HepG2 (cell line): ENCODE data around the gene CST2. TPM values are rescaled to one million over a fixed set of nuclear protein-coding genes. Genes with fewer than 3 reads are reported as not detected.

Experiments
- ATAC-seq: fragments of 200-7000 bp; cut with Tn5 transposase; 3 replicates; pipeline ENCODE4 v1.9.1; 2020; ENCODE audit warnings: mild to moderate bottlenecking, moderate library complexity
- BruUV-seq: library from RNA; stranded (reverse); fragments of 400-500 nt; replicated peaks from 2 replicates; lab custom pipeline; 2021; lab: Mats Ljungman, UMichigan
- CTCF ChIA-PET: fragments of 300-600 bp; formaldehyde crosslinking; extraction: SDS; loops from one replicate; lab custom pipeline; 2021; ENCODE audit warnings: low total read pairs, inconsistent platforms, low intra/inter-chr PET ratio; lab: Yijun Ruan, JAX
- POLR2A ChIA-PET: fragments of 350-600 bp; sonication (Branson Sonifier 250); formaldehyde crosslinking; loops from one replicate; lab custom pipeline; 2020; ENCODE audit warnings: antibody characterized with exemption, inconsistent platforms; lab: Yijun Ruan, JAX
- DNase-seq: peaks from one replicate; pipeline ENCODE4 v3.0.0-alpha.2; 2015; ENCODE audit warnings: low spot score
- FAIRE-seq: peaks from 3 replicates; lab custom pipeline; 2011; peaks lifted over from hg19 to GRCh38; lab: Jason Lieb, UNC
- H2AFZ ChIP-seq: one replicate; pipeline ENCODE4 v1.6.1; 2011; ENCODE audit warnings: low read length, inconsistent platforms
- H3K27ac ChIP-seq: fragments of 300-600 bp; 3 replicates; pipeline ENCODE4 v1.8.0; 2011; ENCODE audit warnings: mixed run types, mild to moderate bottlenecking, mixed read lengths, low read length, inconsistent platforms; ENCODE audit not compliant: insufficient read depth; ENCODE audit errors: extremely low read length
- H3K27me3 ChIP-seq, 2 experiments: fragments of 200-600 bp in 1 of 2; 2 replicates in 1 of 2; 3 replicates in 1 of 2; pipeline versions ENCODE4 v1.6.0 to v1.8.0; 2011; ENCODE audit warnings: low read length in 2 of 2, mild to moderate bottlenecking in 2 of 2, moderate library complexity in 2 of 2, inconsistent platforms in 1 of 2; ENCODE audit not compliant: insufficient read depth in 2 of 2, control insufficient read depth in 1 of 2
- H3K36me3 ChIP-seq, 2 experiments: fragments of 200-600 bp in 1 of 2; replicated peaks in 1 of 2; 2 replicates in 1 of 2; 3 replicates in 1 of 2; pipeline versions ENCODE4 v1.5.1 to v1.8.0; 2011; ENCODE audit warnings: low read length in 2 of 2, inconsistent platforms in 1 of 2; ENCODE audit not compliant: insufficient read depth in 2 of 2, control insufficient read depth in 1 of 2
- H3K4me1 ChIP-seq: 2 replicates; pipeline ENCODE4 v1.5.1; 2012; ENCODE audit warnings: low read length, inconsistent platforms; ENCODE audit not compliant: insufficient read depth
- H3K4me2 ChIP-seq: 2 replicates; pipeline ENCODE4 v1.6.0; 2011; ENCODE audit warnings: low read depth, low read length, inconsistent platforms
- H3K4me3 ChIP-seq, 3 experiments: fragments of 200-600 bp in 1 of 3; sonication (generic), shearing (Covaris generic) in 1 of 3; replicated peaks in 1 of 3; 2 replicates each; pipeline ENCODE4 v1.5.1; 2011 to 2016; ENCODE audit warnings: low read length in 3 of 3, inconsistent platforms in 2 of 3, low read depth in 2 of 3, mild to moderate bottlenecking in 2 of 3, control low read depth in 1 of 3, mixed read lengths in 1 of 3; ENCODE audit not compliant: insufficient read depth in 1 of 3
- H3K79me2 ChIP-seq: one replicate; pipeline ENCODE4 v1.6.1; 2011; ENCODE audit warnings: low read length, inconsistent platforms; ENCODE audit not compliant: insufficient read depth
- H3K9ac ChIP-seq: 2 replicates; pipeline ENCODE4 v1.6.0; 2011; ENCODE audit warnings: mild to moderate bottlenecking, low read depth, low read length, inconsistent platforms; ENCODE audit not compliant: insufficient read depth
- H3K9me3 ChIP-seq: 2 replicates; pipeline ENCODE4 v1.5.1; 2012; ENCODE audit warnings: mild to moderate bottlenecking, low read length
- H4K20me1 ChIP-seq: 2 replicates; pipeline ENCODE4 v1.6.0; 2011; ENCODE audit warnings: inconsistent platforms, mild to moderate bottlenecking, low read length, moderate library complexity; ENCODE audit not compliant: insufficient read depth
- BHLHE40 ChIP-seq: IDR thresholded peaks from 2 replicates; pipeline ENCODE4 v1.6.1; 2011; ENCODE audit warnings: low read length, improper control_type of control experiment
- CBX5 ChIP-seq: sonication (generic); formaldehyde crosslinking; IDR thresholded peaks from 2 replicates; pipeline ENCODE4 v1.4.0; 2020; ENCODE audit warnings: missing genetic modification reagents, borderline replicate concordance
- CREB1 ChIP-seq, 2 experiments: fragments of 450-650 bp in 1 of 2; IDR thresholded peaks; 2 replicates each; pipeline ENCODE4 v1.6.1; 2016 to 2017; ENCODE audit warnings: control low read depth in 1 of 2, mild to moderate bottlenecking in 1 of 2, missing compliant biosample characterization in 1 of 2, missing genetic modification characterization in 1 of 2
- DBP ChIP-seq: sonication (generic); formaldehyde crosslinking; IDR thresholded peaks from 2 replicates; pipeline ENCODE4 v1.4.0; 2020; ENCODE audit warnings: missing genetic modification reagents; ENCODE audit errors: not compliant biosample characterization
- HOXA3 ChIP-seq: sonication (generic); formaldehyde crosslinking; IDR thresholded peaks from 2 replicates; pipeline ENCODE4 v1.5.0; 2020; ENCODE audit warnings: missing genetic modification reagents
- MAFF ChIP-seq: IDR thresholded peaks from 2 replicates; pipeline ENCODE4 v1.6.1; 2011; ENCODE audit warnings: low read depth, low read length, improper control_type of control experiment
- NFE2L1 ChIP-seq: sonication (generic); formaldehyde crosslinking; IDR thresholded peaks from 2 replicates; pipeline ENCODE4 v1.4.0; 2020; ENCODE audit warnings: missing genetic modification reagents, mild to moderate bottlenecking, borderline replicate concordance
- NFYC ChIP-seq: IDR thresholded peaks from 2 replicates; pipeline ENCODE4 v1.6.1; 2016; ENCODE audit warnings: missing genetic modification reagents, missing compliant biosample characterization
- NR1H2 ChIP-seq: sonication (generic); formaldehyde crosslinking; IDR thresholded peaks from 2 replicates; pipeline ENCODE4 v1.8.1; 2022; ENCODE audit warnings: low read depth, missing genetic modification reagents, borderline replicate concordance
- PITX1 ChIP-seq: sonication (generic); formaldehyde crosslinking; IDR thresholded peaks from 2 replicates; pipeline ENCODE4 v1.5.1; 2020; ENCODE audit warnings: mild to moderate bottlenecking, missing genetic modification reagents
- THAP8 ChIP-seq: sonication (generic); formaldehyde crosslinking; IDR thresholded peaks from 2 replicates; pipeline ENCODE4 v1.5.1; 2020; ENCODE audit warnings: missing genetic modification reagents, mild to moderate bottlenecking, borderline replicate concordance
- TRIM22 ChIP-seq: fragments of 450-650 bp; IDR thresholded peaks from 2 replicates; pipeline ENCODE4 v1.6.1; 2017
- ZBTB7B ChIP-seq: sonication (generic); formaldehyde crosslinking; IDR thresholded peaks from 2 replicates; pipeline ENCODE4 v1.4.0; 2020; ENCODE audit warnings: missing genetic modification reagents
- ZEB1 ChIP-seq: IDR thresholded peaks from 2 replicates; pipeline ENCODE4 v1.6.1; 2012; ENCODE audit warnings: mild to moderate bottlenecking, low read depth, inconsistent platforms; ENCODE audit not compliant: insufficient replicate concordance
- ZNF143 ChIP-seq: sonication (generic); formaldehyde crosslinking; IDR thresholded peaks from 2 replicates; pipeline ENCODE4 v1.4.0; 2020; ENCODE audit warnings: missing genetic modification reagents
- ZNF20 ChIP-seq: sonication (generic); formaldehyde crosslinking; IDR thresholded peaks from 2 replicates; pipeline ENCODE4 v1.4.0; 2020; ENCODE audit warnings: mild to moderate bottlenecking, moderate library complexity, missing genetic modification reagents
- ZNF335 ChIP-seq: sonication (generic); formaldehyde crosslinking; IDR thresholded peaks from 2 replicates; pipeline ENCODE4 v1.4.0; 2020; ENCODE audit warnings: missing genetic modification reagents
- ZNF431 ChIP-seq: sonication (generic); formaldehyde crosslinking; IDR thresholded peaks from 2 replicates; pipeline ENCODE4 v1.9.0; 2022; ENCODE audit warnings: missing genetic modification reagents, low read depth, mild to moderate bottlenecking, borderline replicate concordance
- ZNF639 ChIP-seq: conservative IDR thresholded peaks from 2 replicates; pipeline ENCODE4 v1.6.1; 2018; ENCODE audit warnings: missing genetic modification reagents
- ZNF672 ChIP-seq: sonication (generic); formaldehyde crosslinking; IDR thresholded peaks from 2 replicates; pipeline ENCODE4 v1.8.1; 2022; ENCODE audit warnings: missing genetic modification reagents
- WGBS: methylation state at CpG from one replicate; pipeline ENCODE4 v1.1.6; 2017; ENCODE audit warnings: low lambda C conversion rate; 5-methylcytosine and 5-hydroxymethylcytosine counted together
- in situ Hi-C: cut with HindIII; loops from 2 replicates; pipeline ENCODE4 v1.10.0; 2017; ENCODE audit warnings: low pct_unique_long_range_greater_than_20kb; ENCODE audit not compliant: extremely low pct_ligation_motif_present
- intact Hi-C: fragments of 100-400 bp; cut with micrococcal nuclease; formaldehyde crosslinking; loops from one replicate; pipeline ENCODE4 v1.10.0; 2022; ENCODE audit not compliant: unreplicated experiment
- polyA plus RNA-seq, 8 experiments: library from polyadenylated mRNA; depleted of rRNA in 3 of 8; stranded (reverse) in 7 of 8; unstranded in 1 of 8; fragments of >200 nt; fragmentation: Illumina TruSeq in 4 of 8; extraction: Trizol in 4 of 8; gene quantifications; 2 replicates each; pipeline versions ENCODE4 v1.2.1 to v1.2.3, GENCODE V29; 2011 to 2016; ENCODE audit warnings: low read depth in 4 of 8, missing spikeins in 1 of 8, mixed read lengths in 1 of 8; ENCODE audit not compliant: insufficient read depth in 1 of 8
- total RNA-seq, 5 experiments: library from RNA; depleted of rRNA; stranded (reverse); fragments of >200 nt; fragmentation: Illumina TruSeq; extraction: Trizol; gene quantifications; 2 replicates each; pipeline ENCODE4 v1.2.3, GENCODE V29; 2016; ENCODE audit warnings: low read depth in 1 of 5

CST2 gene
- total and polyA plus RNA-seq, 2 of the 13 experiments (the other 11 are each of a cell fraction or from before 2014, with no cell fraction given) = not detected

- TF ChIP-seq ZNF431 (CRISPR knock-in tag) = no peak
- TF ChIP-seq ZNF672 (CRISPR knock-in tag) = no peak
- TF ChIP-seq ZNF639 = no peak
- no peak for TF ChIP-seq MAFF
- TF ChIP-seq HOXA3 (CRISPR knock-in tag) = no peak
- no peak for TF ChIP-seq ZNF143 (CRISPR knock-in tag)
Observed at GRCh38 chr20:23873370-23874015, 47.0 kb upstream of the CST2 start (continued).

GRCh38 chr20:23872065-23872464, 45.5 kb upstream of the CST2 start:
- no peak overlapping the region for H3K27ac ChIP-seq
- 0% methylated on average over 1 of the region's 1 CpG for WGBS
- H3K4me2 ChIP-seq = no peak overlapping the region
- ChIA-PET POLR2A (no interaction called here), CTCF (no interaction called here)
- no peaks in the 10 kb centered on the region for H3K79me2 ChIP-seq
- H3K4me3 ChIP-seq = no peak overlapping the region
- no peak overlapping the region for H2AFZ ChIP-seq
- TF ChIP-seq ZEB1 = no peak
- no peak for TF ChIP-seq ZNF335 (CRISPR knock-in tag)
- TF ChIP-seq PITX1 (CRISPR knock-in tag) = no peak
- no peak for TF ChIP-seq CBX5 (CRISPR knock-in tag)
- TF ChIP-seq NR1H2 (CRISPR knock-in tag) = no peak
- TF ChIP-seq TRIM22 = no peak
- TF ChIP-seq CREB1 (IDR thresholded peaks at IDR 0.05) = no peak
- TF ChIP-seq CREB1 (CRISPR knock-in tag; IDR thresholded peaks at IDR 0.05) = no peak
- no peak for TF ChIP-seq DBP (CRISPR knock-in tag)
- TF ChIP-seq NFYC (CRISPR knock-in tag) = no peak
- no peak for TF ChIP-seq ZBTB7B (CRISPR knock-in tag)
- TF ChIP-seq THAP8 (CRISPR knock-in tag) = no peak
- no peak for TF ChIP-seq ZNF20 (CRISPR knock-in tag)
- TF ChIP-seq BHLHE40 = no peak
- no peak for TF ChIP-seq NFE2L1 (CRISPR knock-in tag)
- no peak for ATAC-seq
- intact Hi-C loops = no loop called here
- H3K9ac ChIP-seq = no peak overlapping the region
- BruUV-seq = no TSS peak
- H4K20me1 ChIP-seq = no peaks in the 10 kb centered on the region
- H3K9me3 ChIP-seq = no peaks in the 10 kb centered on the region
- no peak for DNase-seq
- no peak for FAIRE-seq
- H3K4me1 ChIP-seq = no peaks in the 10 kb centered on the region
- H3K36me3 ChIP-seq = no peaks in the 10 kb centered on the region
- H3K27me3 ChIP-seq = no peaks in the 10 kb centered on the region; a peak in 2 of 5 replicates
- in situ Hi-C loops = no loop called here
